GM12878 (cell line): ENCODE results near the gene NBPF1. TPM values are rescaled to one million over a fixed set of nuclear protein-coding genes. Genes with fewer than 3 reads are reported as not detected.
"Not testable (repeated sequence)": the region's sequence is repeated elsewhere in the genome, so short reads cannot be mapped to it uniquely, and the experiment has no call there.

ENCODE experiments used
- ATAC-seq: fragments of 200-7000 bp; cut with Tn5 transposase; 3 replicates; pipeline ENCODE4 v1.9.1; 2020; ENCODE audit warnings: mild to moderate bottlenecking, moderate library complexity
- BruUV-seq: library from RNA; stranded (reverse); fragments of 400-500 nt; replicated peaks from 2 replicates; lab custom pipeline; 2021; lab: Mats Ljungman, UMichigan
- CTCF ChIA-PET: fragments of 300-600 bp; sonication (Branson Sonifier 250); formaldehyde crosslinking; extraction: SDS; loops from one replicate; lab custom pipeline; 2021; ENCODE audit warnings: inconsistent platforms; lab: Yijun Ruan, JAX
- POLR2A ChIA-PET: fragments of 350-600 bp; formaldehyde crosslinking; extraction: SDS; loops from one replicate; lab custom pipeline; 2021; ENCODE audit warnings: inconsistent platforms; lab: Charles Lee
- RAD21 ChIA-PET: fragments of 300-600 bp; sonication (Branson Sonifier 250); formaldehyde crosslinking; loops from one replicate; lab custom pipeline; 2023; ENCODE audit warnings: antibody characterized with exemption; ENCODE audit not compliant: unreplicated experiment; lab: Charles Lee
- SMC1A ChIA-PET: fragments of 300-600 bp; sonication (Branson Sonifier 250); formaldehyde crosslinking; loops from one replicate; lab custom pipeline; 2023; ENCODE audit not compliant: unreplicated experiment, uncharacterized antibody; lab: Charles Lee
- DNase-seq: peaks from one replicate; pipeline ENCODE4 v3.0.0-alpha.2; 2011; ENCODE audit warnings: low read depth, low spot score
- FAIRE-seq: peaks from 3 replicates; lab custom pipeline; 2011; peaks lifted over from hg19 to GRCh38; lab: Jason Lieb, UNC
- H2AFZ ChIP-seq: 2 replicates; pipeline ENCODE4 v1.6.0; 2011; ENCODE audit warnings: low read depth, low read length, control low read depth; ENCODE audit not compliant: control insufficient read depth
- H3K27ac ChIP-seq: 2 replicates; pipeline ENCODE4 v1.5.1; 2011; ENCODE audit warnings: control low read depth; ENCODE audit not compliant: control insufficient read depth, insufficient read depth
- H3K27me3 ChIP-seq, 2 experiments: replicated peaks in 1 of 2; 2 replicates each; pipeline versions ENCODE4 v1.6.0 to v1.6.1; 2011; ENCODE audit warnings: low read length in 1 of 2; ENCODE audit not compliant: control insufficient read depth in 2 of 2, insufficient read depth in 2 of 2
- H3K36me3 ChIP-seq, 2 experiments: 2 replicates each; pipeline ENCODE4 v1.5.1; 2011; ENCODE audit warnings: low read length in 1 of 2; ENCODE audit not compliant: control insufficient read depth in 2 of 2, insufficient read depth in 2 of 2
- H3K4me1 ChIP-seq: 2 replicates; pipeline ENCODE4 v1.6.1; 2011; ENCODE audit warnings: mild to moderate bottlenecking, low read length, moderate library complexity, mixed read lengths; ENCODE audit not compliant: control insufficient read depth, insufficient read depth
- H3K4me2 ChIP-seq: 2 replicates; pipeline ENCODE4 v1.6.0; 2011; ENCODE audit warnings: control low read depth; ENCODE audit not compliant: control insufficient read depth, insufficient read depth
- H3K4me3 ChIP-seq: fragments of 200-600 bp; sonication (generic); 2 replicates; pipeline ENCODE4 v1.5.1; 2016
- H3K79me2 ChIP-seq: 2 replicates; pipeline ENCODE4 v1.6.0; 2011; ENCODE audit warnings: low read length; ENCODE audit not compliant: control insufficient read depth, insufficient read depth
- H3K9ac ChIP-seq: 2 replicates; pipeline ENCODE4 v1.8.0; 2011; ENCODE audit warnings: low read length, control low read depth, mixed read lengths; ENCODE audit not compliant: control insufficient read depth, insufficient read depth
- H3K9me3 ChIP-seq: replicated peaks from 3 replicates; pipeline ENCODE4 v1.5.1; 2011; ENCODE audit warnings: mild to moderate bottlenecking, low read length; ENCODE audit not compliant: control insufficient read depth, insufficient read depth
- H4K20me1 ChIP-seq: 2 replicates; pipeline ENCODE4 v1.6.0; 2011; ENCODE audit not compliant: control insufficient read depth, insufficient read depth
- CBFB ChIP-seq: IDR thresholded peaks from 2 replicates; pipeline ENCODE4 v1.6.1; 2016; ENCODE audit warnings: antibody characterized with exemption, low read depth
- CREB1 ChIP-seq: IDR thresholded peaks from 2 replicates; pipeline ENCODE4 v1.6.1; 2012; ENCODE audit warnings: low read depth, mild to moderate bottlenecking, inconsistent platforms
- JUNB ChIP-seq: IDR thresholded peaks from 2 replicates; pipeline ENCODE4 v1.6.1; 2016; ENCODE audit warnings: antibody characterized with exemption, mild to moderate bottlenecking
- NBN ChIP-seq: fragments of 450-650 bp; IDR thresholded peaks from 2 replicates; pipeline ENCODE4 v1.6.1; 2016
- PML ChIP-seq: IDR thresholded peaks from 2 replicates; pipeline ENCODE4 v1.6.1; 2012; ENCODE audit warnings: low read length, inconsistent platforms
- POU2F2 ChIP-seq: IDR thresholded peaks from 3 replicates; pipeline ENCODE4 v1.6.1; 2011; ENCODE audit warnings: low read depth, mild to moderate bottlenecking, low read length, borderline replicate concordance
- TCF7 ChIP-seq: IDR thresholded peaks from 2 replicates; pipeline ENCODE4 v1.6.1; 2014; ENCODE audit warnings: antibody characterized with exemption, borderline replicate concordance
- ZNF24 ChIP-seq: fragments of 450-650 bp; IDR thresholded peaks from 2 replicates; pipeline ENCODE4 v1.6.1; 2017; ENCODE audit warnings: antibody characterized with exemption, mild to moderate bottlenecking
- WGBS: methylation state at CpG from one replicate; pipeline ENCODE4 v1.1.6; 2016; ENCODE audit warnings: low lambda C conversion rate; ENCODE audit not compliant: insufficient replicate concordance, insufficient coverage; ENCODE audit errors: missing lambda C conversion rate; 5-methylcytosine and 5-hydroxymethylcytosine counted together
- in situ Hi-C: fragments of 300-500 bp; cut with MboI; formaldehyde crosslinking; loops from 9 replicates; pipeline ENCODE4 v1.14.3; 2018; ENCODE audit warnings: mixed read lengths
- intact Hi-C: fragments of 100-400 bp; cut with micrococcal nuclease; formaldehyde crosslinking; loops from one replicate; pipeline ENCODE4 v1.14.2; 2022; ENCODE audit not compliant: unreplicated experiment
- polyA plus RNA-seq, 11 experiments: library from polyadenylated mRNA; depleted of rRNA in 4 of 11; unstranded in 6 of 11; stranded (reverse) in 5 of 11; fragments of >200 nt; fragmentation: Nextera tagmentation in 4 of 11; fragmentation: Illumina TruSeq in 1 of 11; extraction: Ambion mirVana in 4 of 11; extraction: Trizol in 1 of 11; gene quantifications; 1 replicate in 1 of 11; 2 replicates in 10 of 11; pipeline versions ENCODE4 v1.2.1 to v1.2.3, GENCODE V29; 2011 to 2016; ENCODE audit warnings: inconsistent platforms in 2 of 11, missing spikeins in 2 of 11, low read depth in 1 of 11
- total RNA-seq, 4 experiments: library from RNA; depleted of rRNA in 3 of 4; stranded (reverse); fragments of >200 nt in 3 of 4; fragmentation: Illumina TruSeq in 1 of 4; extraction: Trizol in 1 of 4; gene quantifications; 2 replicates each; pipeline versions ENCODE4 v1.2.1 to v1.2.3, GENCODE V29; 2013 to 2021
- TF ChIP-seq, protein P1 (sequence below): fragments of 450-650 bp; formaldehyde crosslinking; IDR thresholded peaks from 2 replicates; pipeline ENCODE4 v1.5.0; 2022; ENCODE audit warnings: mild to moderate bottlenecking, missing genetic modification characterization

The NBPF1 gene
- total and polyA plus RNA-seq, 10 of the 15 experiments (the other 5 are each of a cell fraction or from before 2014, with no cell fraction given), result 0.20 to 3.4 (median 0.71) TPM

- SMC1A ChIA-PET, result no interaction called here
- no peaks in the 10 kb centered on the region for H3K4me1 ChIP-seq
- H3K27me3 ChIP-seq, result peaks cover 0 to 3% of the 10 kb centered on the region in 2 experiments; a peak in 1 of 4 replicates
- intact Hi-C loops, result no loop called here
- ATAC-seq (no peak), DNase-seq (no peak), FAIRE-seq (no peak)
- H3K4me3 ChIP-seq, result no peak overlapping the region
- no peak overlapping the region for H3K27ac ChIP-seq
- H3K9me3 ChIP-seq, result no peaks in the 10 kb centered on the region
- 68% methylated on average over 12 of the region's 12 CpGs for WGBS
- RAD21 ChIA-PET, result no interaction called here
- no peak overlapping the region for H3K9ac ChIP-seq
- TF ChIP-seq NBN, result no peak
- no peak for TF ChIP-seq ZNF24
- TF ChIP-seq CBFB, result no peak
- no peak for TF ChIP-seq JUNB
- TF ChIP-seq, protein P1, sequence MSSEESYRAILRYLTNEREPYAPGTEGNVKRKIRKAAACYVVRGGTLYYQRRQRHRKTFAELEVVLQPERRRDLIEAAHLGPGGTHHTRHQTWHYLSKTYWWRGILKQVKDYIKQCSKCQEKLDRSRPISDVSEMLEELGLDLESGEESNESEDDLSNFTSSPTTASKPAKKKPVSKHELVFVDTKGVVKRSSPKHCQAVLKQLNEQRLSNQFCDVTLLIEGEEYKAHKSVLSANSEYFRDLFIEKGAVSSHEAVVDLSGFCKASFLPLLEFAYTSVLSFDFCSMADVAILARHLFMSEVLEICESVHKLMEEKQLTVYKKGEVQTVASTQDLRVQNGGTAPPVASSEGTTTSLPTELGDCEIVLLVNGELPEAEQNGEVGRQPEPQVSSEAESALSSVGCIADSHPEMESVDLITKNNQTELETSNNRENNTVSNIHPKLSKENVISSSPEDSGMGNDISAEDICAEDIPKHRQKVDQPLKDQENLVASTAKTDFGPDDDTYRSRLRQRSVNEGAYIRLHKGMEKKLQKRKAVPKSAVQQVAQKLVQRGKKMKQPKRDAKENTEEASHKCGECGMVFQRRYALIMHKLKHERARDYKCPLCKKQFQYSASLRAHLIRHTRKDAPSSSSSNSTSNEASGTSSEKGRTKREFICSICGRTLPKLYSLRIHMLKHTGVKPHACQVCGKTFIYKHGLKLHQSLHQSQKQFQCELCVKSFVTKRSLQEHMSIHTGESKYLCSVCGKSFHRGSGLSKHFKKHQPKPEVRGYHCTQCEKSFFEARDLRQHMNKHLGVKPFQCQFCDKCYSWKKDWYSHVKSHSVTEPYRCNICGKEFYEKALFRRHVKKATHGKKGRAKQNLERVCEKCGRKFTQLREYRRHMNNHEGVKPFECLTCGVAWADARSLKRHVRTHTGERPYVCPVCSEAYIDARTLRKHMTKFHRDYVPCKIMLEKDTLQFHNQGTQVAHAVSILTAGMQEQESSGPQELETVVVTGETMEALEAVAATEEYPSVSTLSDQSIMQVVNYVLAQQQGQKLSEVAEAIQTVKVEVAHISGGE (CRISPR knock-in tag), result no peak
- no peak for TF ChIP-seq CREB1
- TF ChIP-seq PML, result no peak
- no peak for TF ChIP-seq POU2F2
- TF ChIP-seq TCF7, result no peak
- in situ Hi-C loops, result no loop called here
- POLR2A ChIA-PET, result no interaction called here
- CTCF ChIA-PET, result no interaction called here
- no TSS peak for BruUV-seq
- H3K4me2 ChIP-seq, result no peak overlapping the region
- no peaks in the 10 kb centered on the region for H3K79me2 ChIP-seq
- H2AFZ ChIP-seq, result no peak overlapping the region
- H4K20me1 ChIP-seq, result no peaks in the 10 kb centered on the region
- no peaks in the 10 kb centered on the region for H3K36me3 ChIP-seq
Observed at GRCh38 chr1:16521288-16521583, 92.1 kb downstream of the NBPF1 start.

- H3K9ac ChIP-seq, H3K27ac ChIP-seq, intact Hi-C loops, BruUV-seq, H3K4me1 ChIP-seq, in situ Hi-C loops, RAD21 ChIA-PET, ATAC-seq, CTCF ChIA-PET, POLR2A ChIA-PET, H3K9me3 ChIP-seq, DNase-seq, H3K36me3 ChIP-seq, H4K20me1 ChIP-seq, H3K79me2 ChIP-seq, H3K4me3 ChIP-seq, H3K4me2 ChIP-seq, H3K27me3 ChIP-seq, H2AFZ ChIP-seq, FAIRE-seq, SMC1A ChIA-PET: not testable (repeated sequence)
- 52% methylated on average over 47 of the region's 48 CpGs for WGBS
Observed at GRCh38 chr1:16520435-16521287, 92.7 kb downstream of the NBPF1 start.
